Mucosa of descending colon (tissue), 3 donors: ENCODE data around the gene HOXD13. TPM values are rescaled to one million over a fixed set of nuclear protein-coding genes. Genes with fewer than 3 reads are reported as not detected.

ENCODE experiments used
- ATAC-seq: fragments of 200-7000 bp; cut with Tn5 transposase; one replicate; pipeline ENCODE4 v1.9.1; 2020; ENCODE audit warnings: mild to moderate bottlenecking, moderate library complexity
- DNase-seq, 3 donors: peaks; one replicate each; pipeline ENCODE4 v3.0.0-alpha.2; 2020
- H3K36me3 ChIP-seq: fragments of 200-600 bp; one replicate; pipeline ENCODE4 v1.8.0; 2021; ENCODE audit warnings: low read depth, mild to moderate bottlenecking
- H3K4me1 ChIP-seq: fragments of 200-600 bp; one replicate; pipeline ENCODE4 v1.8.0; 2021; ENCODE audit warnings: low read depth, mild to moderate bottlenecking
- H3K4me3 ChIP-seq: fragments of 200-600 bp; one replicate; pipeline ENCODE4 v1.8.0; 2021; ENCODE audit warnings: mild to moderate bottlenecking
- H3K9me3 ChIP-seq: fragments of 200-600 bp; one replicate; pipeline ENCODE4 v1.8.0; 2021; ENCODE audit warnings: mild to moderate bottlenecking
- CTCF ChIP-seq: fragments of 200-600 bp; IDR thresholded peaks from one replicate; pipeline ENCODE4 v1.8.0; 2022; ENCODE audit warnings: antibody characterized with exemption, mild to moderate bottlenecking
- intact Hi-C, 2 donors: fragments of 100-400 bp; cut with DNase I in 1 of 2; cut with micrococcal nuclease in 1 of 2; formaldehyde crosslinking; loops; one replicate each; pipeline versions ENCODE4 v1.11.0 to v1.11.1; 2022; cut with DNase I, micrococcal nuclease
- total RNA-seq, 3 donors: library from RNA; stranded (reverse); fragmentation: NEBNext Ultra II Directional in 2 of 3; extraction: Animal tissue kit (Norgen Biotek cat#: 25700) in 2 of 3; gene quantifications; one replicate each; pipeline versions ENCODE4 v1.2.1 to v1.2.4, GENCODE V29; 2021 to 2023
- donor health status: DM: no; HTN: no; CAD: no; lungs with moderate emphysema.
- donor health status: DM: no; HTN: no; CAD: no.
- donor health status: DM: no; HTN: yes; CAD: no.

The HOXD13 gene
- total RNA-seq, 3 donors from 2014 or later = 1.1 to 1.5 TPM; not detected in 1

GRCh38 chr2:176085861-176086771 is 6.4 kb upstream of the HOXD13 start:
- peak; percentile 50 to 63 (median 55) for DNase-seq

GRCh38 chr2:176087330-176088047 is 5.0 kb upstream of the HOXD13 start:
- Histone ChIP-seq H3K36me3 (no peaks in the 10 kb centered on the region), H3K4me3 (no peak overlapping the region), H3K9me3 (no peaks in the 10 kb centered on the region), H3K4me1 (peaks cover 16% of the 10 kb centered on the region)
- no peak for TF ChIP-seq CTCF
- ATAC-seq (no peak), DNase-seq (no peak)
- intact Hi-C loops = loop anchor here in 1 of 2 donors (10.0 kb wide), 1 partner anchor 723 kb away; no protein-coding TSS in a partner anchor

More at GRCh38 chr2:176085861-176086771, 6.4 kb upstream of the HOXD13 start:
- TF ChIP-seq CTCF = no peak
- intact Hi-C loops = loop anchor here in 1 of 2 donors (10.0 kb wide), 1 partner anchor 721 kb away; no protein-coding TSS in a partner anchor
- Histone ChIP-seq H3K4me3 (no peak overlapping the region), H3K9me3 (no peaks in the 10 kb centered on the region), H3K36me3 (no peaks in the 10 kb centered on the region), H3K4me1 (peaks cover 23% of the 10 kb centered on the region)
- ATAC-seq = peak; percentile 16

GRCh38 chr2:176088048-176088936 is 4.2 kb upstream of the HOXD13 start:
- peak; percentile 76 for ATAC-seq
- no peaks in the 10 kb centered on the region for H3K36me3 ChIP-seq
- H3K4me3 ChIP-seq = no peak overlapping the region
- H3K9me3 ChIP-seq = no peaks in the 10 kb centered on the region
- intact Hi-C loops = loop anchor here in 1 of 2 donors (10.0 kb wide), 1 partner anchor 723 kb away; no protein-coding TSS in a partner anchor
- TF ChIP-seq CTCF = peak; percentile 63
- DNase-seq = peak; percentile 54 to 75 (median 72)
- H3K4me1 ChIP-seq = peaks cover 18% of the 10 kb centered on the region

GRCh38 chr2:176088937-176089842 is 3.3 kb upstream of the HOXD13 start:
- Histone ChIP-seq H3K36me3 (no peaks in the 10 kb centered on the region), H3K4me3 (no peak overlapping the region), H3K9me3 (no peaks in the 10 kb centered on the region), H3K4me1 (peaks cover 21% of the 10 kb centered on the region)
- DNase-seq (no peak), ATAC-seq (no peak)
- TF ChIP-seq CTCF = no peak
- intact Hi-C loops = loop anchor here in 1 of 2 donors (10.0 kb wide), 1 partner anchor 724 kb away; no protein-coding TSS in a partner anchor
